H1 (cell line): ENCODE data around the gene ENPP6. TPM values are rescaled to one million over a fixed set of nuclear protein-coding genes. Genes with fewer than 3 reads are reported as not detected.

Experiments used
- CTCF ChIA-PET: fragments of 300-600 bp; sonication (Branson Sonifier 250); formaldehyde crosslinking; loops from one replicate; lab custom pipeline; 2021; ENCODE audit not compliant: partially characterized antibody; lab: Charles Lee
- POLR2A ChIA-PET: fragments of 300-600 bp; sonication (Branson Sonifier 250); formaldehyde crosslinking; loops from one replicate; lab custom pipeline; 2021; ENCODE audit warnings: inconsistent platforms; ENCODE audit not compliant: partially characterized antibody; lab: Charles Lee
- DNase-seq, 2 experiments: peaks; one replicate each; pipeline versions ENCODE4 v3.0.0 to v3.0.0-alpha.2; 2010 to 2022; ENCODE audit warnings: low spot score in 2 of 2, low read depth in 1 of 2, mixed read lengths in 1 of 2
- FAIRE-seq: peaks from 2 replicates; lab custom pipeline; 2011; peaks lifted over from hg19 to GRCh38; lab: Jason Lieb, UNC
- H2AFZ ChIP-seq: 2 replicates; pipeline ENCODE4 v1.8.1; 2012; ENCODE audit warnings: low read length, inconsistent platforms
- H2AK5ac ChIP-seq: 2 replicates; pipeline ENCODE4 v1.6.1; 2013; ENCODE audit warnings: low read depth, low read length
- H2BK120ac ChIP-seq: replicated peaks from 2 replicates; pipeline ENCODE3; 2013; ENCODE audit warnings: low read depth, low read length, inconsistent platforms
- H2BK12ac ChIP-seq: 2 replicates; pipeline ENCODE4 v1.6.1; 2013; ENCODE audit warnings: low read depth, low read length
- H2BK15ac ChIP-seq: 2 replicates; pipeline ENCODE4 v1.6.1; 2013; ENCODE audit warnings: low read length
- H2BK20ac ChIP-seq: 2 replicates; pipeline ENCODE4 v1.6.1; 2013; ENCODE audit warnings: low read length
- H2BK5ac ChIP-seq: 2 replicates; pipeline ENCODE4 v1.6.1; 2013; ENCODE audit warnings: low read depth, low read length
- H3K14ac ChIP-seq: 2 replicates; pipeline ENCODE4 v1.6.1; 2013; ENCODE audit warnings: inconsistent platforms; ENCODE audit not compliant: insufficient read length
- H3K18ac ChIP-seq: 2 replicates; pipeline ENCODE4 v1.6.1; 2013; ENCODE audit warnings: low read length; ENCODE audit errors: extremely low read depth
- H3K23ac ChIP-seq: 2 replicates; pipeline ENCODE4 v1.6.1; 2013; ENCODE audit warnings: inconsistent platforms; ENCODE audit not compliant: insufficient read length
- H3K23me2 ChIP-seq: 2 replicates; pipeline ENCODE4 v1.6.1; 2013; ENCODE audit warnings: low read depth, low read length
- H3K27ac ChIP-seq: 2 replicates; pipeline ENCODE4 v1.6.1; 2011; ENCODE audit warnings: low read depth, low read length, inconsistent platforms
- H3K27me3 ChIP-seq, 4 experiments: replicated peaks in 1 of 4; 1 replicate in 1 of 4; 2 replicates in 3 of 4; pipeline versions ENCODE4 v1.6.1 to v1.8.1; 2011 to 2013; ENCODE audit warnings: low read length in 3 of 4, mild to moderate bottlenecking in 3 of 4, inconsistent platforms in 2 of 4, mixed read lengths in 2 of 4, moderate library complexity in 1 of 4; ENCODE audit not compliant: control insufficient read depth in 3 of 4, insufficient read depth in 3 of 4; ENCODE audit errors: extremely low read depth in 1 of 4
- H3K36me3 ChIP-seq, 4 experiments: 2 replicates each; pipeline versions ENCODE4 v1.6.1 to v1.8.1; 2011 to 2013; ENCODE audit warnings: mild to moderate bottlenecking in 4 of 4, low read length in 3 of 4, moderate library complexity in 2 of 4, control low read depth in 1 of 4, inconsistent platforms in 1 of 4; ENCODE audit not compliant: insufficient read depth in 4 of 4, control insufficient read depth in 2 of 4
- H3K4ac ChIP-seq: replicated peaks from 2 replicates; pipeline ENCODE3; 2013; ENCODE audit warnings: low read length, low read depth, mixed read lengths, inconsistent platforms; ENCODE audit not compliant: insufficient read length
- H3K4me1 ChIP-seq, 4 experiments: replicated peaks in 1 of 4; 1 replicate in 1 of 4; 2 replicates in 3 of 4; pipeline versions ENCODE4 v1.6.1 to v1.8.1; 2011 to 2013; ENCODE audit warnings: low read length in 3 of 4, inconsistent platforms in 2 of 4, mixed read lengths in 1 of 4; ENCODE audit not compliant: insufficient read depth in 4 of 4, control insufficient read depth in 3 of 4
- H3K4me2 ChIP-seq, 2 experiments: 2 replicates each; pipeline versions ENCODE4 v1.6.1 to v1.8.1; 2011 to 2013; ENCODE audit warnings: low read depth in 2 of 2, low read length in 2 of 2, control low read depth in 1 of 2, inconsistent platforms in 1 of 2, mild to moderate bottlenecking in 1 of 2; ENCODE audit not compliant: insufficient read depth in 1 of 2
- H3K4me3 ChIP-seq, 4 experiments: fragments of 200-600, 300-600 bp in 1 of 4; sonication (generic), shearing (Covaris generic), sonication (Bioruptor Twin) in 1 of 4; 2 replicates each; pipeline versions ENCODE4 v1.5.1 to v1.8.1; 2011 to 2016; ENCODE audit warnings: low read length in 4 of 4, low read depth in 3 of 4, control low read depth in 2 of 4, inconsistent platforms in 2 of 4, mild to moderate bottlenecking in 2 of 4, mixed read lengths in 1 of 4, moderate library complexity in 1 of 4; ENCODE audit not compliant: insufficient read depth in 2 of 4; ENCODE audit errors: extremely low read depth in 1 of 4
- H3K56ac ChIP-seq: replicated peaks from 2 replicates; pipeline ENCODE3; 2013; ENCODE audit warnings: low read depth, mild to moderate bottlenecking, mixed read lengths, low read length, inconsistent platforms; ENCODE audit not compliant: insufficient read length
- H3K79me1 ChIP-seq: 2 replicates; pipeline ENCODE4 v1.6.1; 2013; ENCODE audit warnings: low read depth, low read length, control low read depth
- H3K79me2 ChIP-seq, 2 experiments: 2 replicates each; pipeline versions ENCODE4 v1.6.1 to v1.8.1; 2012 to 2013; ENCODE audit warnings: low read length in 2 of 2, mild to moderate bottlenecking in 2 of 2, inconsistent platforms in 1 of 2; ENCODE audit not compliant: insufficient read depth in 2 of 2, control insufficient read depth in 1 of 2
- H3K9ac ChIP-seq, 4 experiments: replicated peaks in 1 of 4; 1 replicate in 1 of 4; 2 replicates in 3 of 4; pipeline versions ENCODE4 v1.6.1 to v1.8.1; 2011 to 2013; ENCODE audit warnings: low read depth in 3 of 4, low read length in 3 of 4, control low read depth in 2 of 4, mild to moderate bottlenecking in 2 of 4, moderate library complexity in 2 of 4, inconsistent platforms in 1 of 4; ENCODE audit errors: extremely low read depth in 1 of 4
- H3K9me3 ChIP-seq, 2 experiments: 2 replicates each; pipeline versions ENCODE4 v1.6.1 to v1.8.1; 2012 to 2013; ENCODE audit warnings: mild to moderate bottlenecking in 2 of 2, moderate library complexity in 2 of 2, control low read depth in 1 of 2, inconsistent platforms in 1 of 2, low read depth in 1 of 2, low read length in 1 of 2, mixed read lengths in 1 of 2; ENCODE audit not compliant: insufficient read depth in 2 of 2
- H4K20me1 ChIP-seq, 2 experiments: replicated peaks in 1 of 2; 2 replicates each; pipeline versions ENCODE3 to v1.8.1; 2011 to 2013; ENCODE audit warnings: inconsistent platforms in 2 of 2, low read length in 2 of 2, mild to moderate bottlenecking in 1 of 2; ENCODE audit not compliant: insufficient read depth in 2 of 2, control insufficient read depth in 1 of 2
- H4K5ac ChIP-seq: 2 replicates; pipeline ENCODE4 v1.6.1; 2013; ENCODE audit warnings: low read length, low read depth, mixed read lengths, inconsistent platforms; ENCODE audit not compliant: insufficient read length
- H4K8ac ChIP-seq: 2 replicates; pipeline ENCODE4 v1.8.0; 2013; ENCODE audit warnings: mild to moderate bottlenecking, moderate library complexity, low read length, inconsistent platforms; ENCODE audit not compliant: insufficient read depth; ENCODE audit errors: extremely low read depth
- H4K91ac ChIP-seq: replicated peaks from 2 replicates; pipeline ENCODE3; 2013; ENCODE audit warnings: low read length, mixed read lengths, inconsistent platforms; ENCODE audit not compliant: insufficient read length
- TCF12 ChIP-seq: IDR thresholded peaks from 2 replicates; pipeline ENCODE4 v1.6.1; 2011; ENCODE audit warnings: low read depth, mild to moderate bottlenecking, low read length
- WGBS, 2 experiments: shearing (Covaris generic) in 1 of 2; methylation state at CpG; one replicate each; pipeline versions ENCODE4 v1.1.6 to v1.1.7; 2013 to 2015; ENCODE audit warnings: low lambda C conversion rate in 2 of 2, mixed read lengths in 2 of 2, inconsistent platforms in 1 of 2, low coverage in 1 of 2, missing lambda C conversion rate in 1 of 2; ENCODE audit not compliant: insufficient replicate concordance in 2 of 2, insufficient coverage in 1 of 2, insufficient read length in 1 of 2; ENCODE audit errors: extremely low coverage in 1 of 2, missing lambda C conversion rate in 1 of 2; 5-methylcytosine and 5-hydroxymethylcytosine counted together
- polyA plus RNA-seq, 7 experiments: library from polyadenylated mRNA; depleted of rRNA in 3 of 7; stranded (reverse) in 5 of 7; unstranded in 2 of 7; fragments of >200 nt in 5 of 7; fragments of 200-250 nt in 2 of 7; gene quantifications; 1 replicate in 5 of 7; 2 replicates in 1 of 7; 4 replicates in 1 of 7; pipeline versions ENCODE4 v1.2.1 to v1.2.3, GENCODE V29; 2011 to 2013; ENCODE audit warnings: missing spikeins in 2 of 7, mixed read lengths in 2 of 7
- total RNA-seq: library from RNA; stranded (reverse); fragmentation: NEBNext Ultra II Directional; extraction: Animal tissue kit (Norgen Biotek cat#: 25700); gene quantifications from 2 replicates; pipeline ENCODE4 v1.2.1, GENCODE V29; 2021

ENPP6 gene
- total and polyA plus RNA-seq, 2 of the 8 experiments (the other 6 are each of a cell fraction or from before 2014, with no cell fraction given) = 0.11 to 0.20 TPM

GRCh38 chr4:184053434-184053833 lies 164.2 kb downstream of the ENPP6 start:
- Histone ChIP-seq H3K27ac (no peak overlapping the region), H3K79me1 (no peaks in the 10 kb centered on the region), H3K18ac (no peak overlapping the region), H2BK20ac (no peak overlapping the region), H4K5ac (no peak overlapping the region), H3K27me3 (no peaks in the 10 kb centered on the region), H2BK12ac (no peak overlapping the region), H3K23me2 (no peaks in the 10 kb centered on the region), H3K14ac (no peak overlapping the region), H2AK5ac (no peak overlapping the region), H3K9me3 (peaks cover 0 to 4% of the 10 kb centered on the region in 2 experiments; a peak in 1 of 4 replicates), H3K4me2 (no peak overlapping the region), H4K20me1 (no peaks in the 10 kb centered on the region), H3K36me3 (no peaks in the 10 kb centered on the region), H3K4ac (no peak overlapping the region), H2BK15ac (no peak overlapping the region), H3K4me1 (peaks cover 0 to 4% (median 2%) of the 10 kb centered on the region in 4 experiments; a peak in 5 of 7 replicates), H3K23ac (no peak overlapping the region), H3K4me3 (no peak overlapping the region), H2BK5ac (no peak overlapping the region), H3K9ac (no peak overlapping the region), H4K91ac (no peak overlapping the region), H2BK120ac (no peak overlapping the region), H3K79me2 (no peaks in the 10 kb centered on the region), H2AFZ (no peak overlapping the region), H4K8ac (no peak overlapping the region), H3K56ac (no peak overlapping the region)
- POLR2A ChIA-PET = no interaction called here
- 84% methylated on average over 5 of the region's 5 CpGs; no CpG with 5 or more reads in 1 of the 2 experiments for WGBS, 2 experiments
- no peak for DNase-seq
- CTCF ChIA-PET = interaction anchor here (0.6 to 2.1 kb wide), 4 partner anchors 8 to 295 kb away, joined by 3 to 11 read pairs (median 4); no protein-coding TSS in a partner anchor
- no peak for FAIRE-seq
- TF ChIP-seq TCF12 = no peak
